Ishikawa (cell line): ENCODE results near the gene RAP1GAP.

ENCODE experiments used
- EP300 ChIP-seq: IDR thresholded peaks from 2 replicates; pipeline ENCODE4 v1.6.1; 2012; ENCODE audit warnings: borderline replicate concordance
- FOXM1 ChIP-seq: IDR thresholded peaks from 2 replicates; pipeline ENCODE4 v1.6.1; 2012; ENCODE audit warnings: low read depth, borderline replicate concordance
- TEAD4 ChIP-seq: IDR thresholded peaks from 2 replicates; pipeline ENCODE4 v1.6.1; 2012
- YY1 ChIP-seq: IDR thresholded peaks from 2 replicates; pipeline ENCODE4 v1.6.1; 2012; ENCODE audit warnings: low read depth

GRCh38 chr1:21707891-21708290, 38.7 kb upstream of the RAP1GAP start:
- TF ChIP-seq EP300 (no peak), YY1 (no peak), FOXM1 (no peak), TEAD4 (no peak)
